ENCODE data around the gene SFTPA1. TPM values are rescaled to one million over a fixed set of nuclear protein-coding genes. Genes with fewer than 3 reads are reported as not detected.
"Not testable (repeated sequence)": the region's sequence is repeated elsewhere in the genome, so short reads cannot be mapped to it uniquely, and the experiment has no call there.

The SFTPA1 gene
- total and polyA plus RNA-seq, 10 of the 15 experiments (the other 5 are each of a cell fraction or from before 2014, with no cell fraction given): 3.7 TPM; not detected in 9

- FAIRE-seq; SMC1A ChIA-PET (ENCODE audit: uncharacterized antibody, unreplicated experiment); H3K79me2 ChIP-seq (ENCODE audit: control insufficient read depth, insufficient read depth, low read length); H3K4me1 ChIP-seq (ENCODE audit: control insufficient read depth, insufficient read depth, low read length); H3K27me3 ChIP-seq (replicated peaks in 1 of 2; ENCODE audit: control insufficient read depth in 2 of 2, insufficient read depth in 2 of 2, low read length in 1 of 2); intact Hi-C loops (cut with micrococcal nuclease; ENCODE audit: unreplicated experiment); H3K4me3 ChIP-seq; ATAC-seq; CTCF ChIA-PET; BruUV-seq (replicated peaks); in situ Hi-C loops (cut with MboI); H3K9me3 ChIP-seq (replicated peaks; ENCODE audit: control insufficient read depth, insufficient read depth, low read length); DNase-seq (ENCODE audit: low read depth, low spot score); H2AFZ ChIP-seq (ENCODE audit: control insufficient read depth, low read depth, low read length); POLR2A ChIA-PET; RAD21 ChIA-PET (ENCODE audit: unreplicated experiment); H3K27ac ChIP-seq (ENCODE audit: control insufficient read depth, insufficient read depth); H3K9ac ChIP-seq (ENCODE audit: control insufficient read depth, insufficient read depth, low read length); H3K36me3 ChIP-seq (ENCODE audit: control insufficient read depth in 2 of 2, insufficient read depth in 2 of 2, low read length in 1 of 2); H3K4me2 ChIP-seq (ENCODE audit: control insufficient read depth, insufficient read depth); H4K20me1 ChIP-seq (ENCODE audit: control insufficient read depth, insufficient read depth): not testable (repeated sequence)
- 35% methylated on average over 2 of the region's 2 CpGs for WGBS (ENCODE audit: insufficient coverage, insufficient replicate concordance, low lambda C conversion rate, missing lambda C conversion rate)
Measured at GRCh38 chr10:79636654-79637199, 26.0 kb downstream of the SFTPA1 start.

- no peak overlapping the region for H2AFZ ChIP-seq (ENCODE audit: control insufficient read depth, low read depth, low read length)
- no peak for FAIRE-seq
- no peaks in the 10 kb centered on the region for H3K4me1 ChIP-seq (ENCODE audit: control insufficient read depth, insufficient read depth, low read length)
- WGBS (ENCODE audit: insufficient coverage, insufficient replicate concordance, low lambda C conversion rate, missing lambda C conversion rate): 44% methylated on average over 3 of the region's 3 CpGs
- no peaks in the 10 kb centered on the region for H3K36me3 ChIP-seq (ENCODE audit: control insufficient read depth in 2 of 2, insufficient read depth in 2 of 2, low read length in 1 of 2)
- ChIA-PET RAD21 (ENCODE audit: unreplicated experiment) (no interaction called here), POLR2A (no interaction called here), SMC1A (ENCODE audit: uncharacterized antibody, unreplicated experiment) (no interaction called here), CTCF (no interaction called here)
- DNase-seq (ENCODE audit: low read depth, low spot score): no peak
- H3K9me3 ChIP-seq (replicated peaks; ENCODE audit: control insufficient read depth, insufficient read depth, low read length): no peaks in the 10 kb centered on the region; the same call in 2 of the 3 replicates
- in situ Hi-C loops (cut with MboI): no loop called here
- H3K9ac ChIP-seq (ENCODE audit: control insufficient read depth, insufficient read depth, low read length): no peak overlapping the region
- H3K4me2 ChIP-seq (ENCODE audit: control insufficient read depth, insufficient read depth): no peak overlapping the region
- no peak overlapping the region for H3K27ac ChIP-seq (ENCODE audit: control insufficient read depth, insufficient read depth)
- no peaks in the 10 kb centered on the region for H4K20me1 ChIP-seq (ENCODE audit: control insufficient read depth, insufficient read depth)
- H3K79me2 ChIP-seq (ENCODE audit: control insufficient read depth, insufficient read depth, low read length): no peaks in the 10 kb centered on the region
- ATAC-seq: no peak
- intact Hi-C loops (cut with micrococcal nuclease; ENCODE audit: unreplicated experiment): no loop called here
- TF ChIP-seq ZNF622 (IDR thresholded peaks at IDR 0.05): no peak
- TF ChIP-seq SKIL (IDR thresholded peaks at IDR 0.05; ENCODE audit: low read depth, poor library complexity, severe bottlenecking): no peak
- TF ChIP-seq ATF3 (IDR thresholded peaks at IDR 0.05; ENCODE audit: borderline replicate concordance, extremely low read depth, low read depth, low read length): no peak
- no peak for TF ChIP-seq NFIC (IDR thresholded peaks at IDR 0.05; ENCODE audit: low read depth, low read length)
- TF ChIP-seq HDAC2 (IDR thresholded peaks at IDR 0.05): no peak
- BruUV-seq (replicated peaks): no TSS peak
- no peak overlapping the region for H3K4me3 ChIP-seq
- H3K27me3 ChIP-seq (replicated peaks in 1 of 2; ENCODE audit: control insufficient read depth in 2 of 2, insufficient read depth in 2 of 2, low read length in 1 of 2): no peaks in the 10 kb centered on the region
Measured at GRCh38 chr10:79638318-79638717, 27.6 kb downstream of the SFTPA1 start.

GRCh38 chr10:79652695-79653094 lies 42.0 kb downstream of the SFTPA1 start:
- FAIRE-seq; H3K4me1 ChIP-seq (ENCODE audit: control insufficient read depth, insufficient read depth, low read length); H3K9ac ChIP-seq (ENCODE audit: control insufficient read depth, insufficient read depth, low read length); H3K27me3 ChIP-seq (replicated peaks in 1 of 2; ENCODE audit: control insufficient read depth in 2 of 2, insufficient read depth in 2 of 2, low read length in 1 of 2); RAD21 ChIA-PET (ENCODE audit: unreplicated experiment); H4K20me1 ChIP-seq (ENCODE audit: control insufficient read depth, insufficient read depth); POLR2A ChIA-PET; DNase-seq (ENCODE audit: low read depth, low spot score); H3K4me2 ChIP-seq (ENCODE audit: control insufficient read depth, insufficient read depth); H3K4me3 ChIP-seq; H2AFZ ChIP-seq (ENCODE audit: control insufficient read depth, low read depth, low read length); ATAC-seq; in situ Hi-C loops (cut with MboI); H3K79me2 ChIP-seq (ENCODE audit: control insufficient read depth, insufficient read depth, low read length); CTCF ChIA-PET; H3K27ac ChIP-seq (ENCODE audit: control insufficient read depth, insufficient read depth); H3K36me3 ChIP-seq (ENCODE audit: control insufficient read depth in 2 of 2, insufficient read depth in 2 of 2, low read length in 1 of 2); intact Hi-C loops (cut with micrococcal nuclease; ENCODE audit: unreplicated experiment); H3K9me3 ChIP-seq (replicated peaks; ENCODE audit: control insufficient read depth, insufficient read depth, low read length); SMC1A ChIA-PET (ENCODE audit: uncharacterized antibody, unreplicated experiment); BruUV-seq (replicated peaks): not testable (repeated sequence)
- 17% methylated on average over 2 of the region's 2 CpGs for WGBS (ENCODE audit: insufficient coverage, insufficient replicate concordance, low lambda C conversion rate, missing lambda C conversion rate)
